Stimulated activated naive CD8-positive, alpha-beta T cell treated with anti-CD3 and anti-CD28 coated beads, Interleukin-15, Interleukin-2, amounts not matched to agents 100 U/mL and 50 U/mL, for 24 hours (primary cell): ENCODE measurements around the gene RPAP2.

Experiments
- ATAC-seq: fragments of 150-1000 bp; cut with Tn5 transposase; one replicate; pipeline ENCODE4 v1.10.0; 2021
- DNase-seq: peaks from one replicate; pipeline ENCODE4 v3.0.0; 2021

RPAP2 gene

GRCh38 chr1:92447033-92447681 lies 148.3 kb downstream of the RPAP2 start:
- ATAC-seq = peak; percentile 19
- DNase-seq = no peak

GRCh38 chr1:92447976-92448375 lies 149.1 kb downstream of the RPAP2 start:
- DNase-seq (no peak), ATAC-seq (no peak)
